AG04450 (cell line): ENCODE data around the gene ADAMTS3. TPM values are rescaled to one million over a fixed set of nuclear protein-coding genes. Genes with fewer than 3 reads are reported as not detected.

Source experiments
- CTCF ChIA-PET: fragments of 300-600, 350-600 bp; formaldehyde crosslinking; extraction: SDS; loops from one replicate; lab custom pipeline; 2022; ENCODE audit warnings: antibody characterized with exemption, inconsistent platforms; lab: Charles Lee
- POLR2A ChIA-PET: fragments of 350-600 bp; formaldehyde crosslinking; extraction: SDS; loops from one replicate; lab custom pipeline; 2021; ENCODE audit warnings: antibody characterized with exemption, inconsistent platforms; lab: Yijun Ruan, JAX
- DNase-seq: peaks from one replicate; pipeline ENCODE4 v3.0.0-alpha.2; 2011; ENCODE audit warnings: low read depth, low spot score
- H3K27ac ChIP-seq: one replicate; pipeline ENCODE4 v1.5.1; 2012; ENCODE audit warnings: low read depth, low read length, control low read depth
- H3K27me3 ChIP-seq: one replicate; pipeline ENCODE4 v1.6.0; 2012; ENCODE audit warnings: low read length; ENCODE audit not compliant: control insufficient read depth, insufficient read depth
- H3K4me3 ChIP-seq: 2 replicates; pipeline ENCODE4 v1.5.1; 2011; ENCODE audit warnings: mild to moderate bottlenecking, low read depth, low read length, control low read depth
- H3K9me3 ChIP-seq: 2 replicates; pipeline ENCODE4 v1.5.1; 2012; ENCODE audit warnings: low read length; ENCODE audit not compliant: control insufficient read depth, insufficient read depth
- CTCF ChIP-seq: IDR thresholded peaks from 2 replicates; pipeline ENCODE4 v1.5.1; 2011; ENCODE audit warnings: low read depth, low read length, control low read depth, inconsistent platforms
- polyA plus RNA-seq: library from polyadenylated mRNA; depleted of rRNA; stranded (reverse); fragments of >200 nt; gene quantifications from 2 replicates; pipeline ENCODE4 v1.2.3, GENCODE V29; 2011

Gene ADAMTS3
- polyA plus RNA-seq, 1 experiment = 0.77 TPM

GRCh38 chr4:72405417-72405816, 163.6 kb downstream of the ADAMTS3 start:
- no peak for TF ChIP-seq CTCF
- no peaks in the 10 kb centered on the region for H3K27me3 ChIP-seq
- ChIA-PET POLR2A (no interaction called here), CTCF (no interaction called here)
- no peak overlapping the region for H3K4me3 ChIP-seq
- H3K27ac ChIP-seq = no peak overlapping the region
- no peak for DNase-seq
- no peaks in the 10 kb centered on the region for H3K9me3 ChIP-seq

- ChIA-PET CTCF (no interaction called here), POLR2A (interaction anchor here (0.7 kb wide), 1 partner anchor 16 kb away, joined by 3 read pairs; no protein-coding TSS in a partner anchor)
- no peaks in the 10 kb centered on the region for H3K27me3 ChIP-seq
- TF ChIP-seq CTCF = no peak
- H3K27ac ChIP-seq = no peak overlapping the region
- no peak overlapping the region for H3K4me3 ChIP-seq
- no peaks in the 10 kb centered on the region for H3K9me3 ChIP-seq
- no peak for DNase-seq
Measured at GRCh38 chr4:72397314-72397713, 171.7 kb downstream of the ADAMTS3 start.

GRCh38 chr4:72394012-72394663, 174.9 kb downstream of the ADAMTS3 start:
- Histone ChIP-seq H3K27ac (no peak overlapping the region), H3K4me3 (no peak overlapping the region), H3K9me3 (no peaks in the 10 kb centered on the region), H3K27me3 (no peaks in the 10 kb centered on the region)
- CTCF ChIA-PET = no interaction called here
- no peak for DNase-seq
- no peak for TF ChIP-seq CTCF
- POLR2A ChIA-PET = no interaction called here

GRCh38 chr4:72391281-72391680, 177.7 kb downstream of the ADAMTS3 start:
- Histone ChIP-seq H3K27ac (no peak overlapping the region), H3K4me3 (no peak overlapping the region), H3K27me3 (no peaks in the 10 kb centered on the region), H3K9me3 (no peaks in the 10 kb centered on the region)
- DNase-seq = no peak
- POLR2A ChIA-PET = no interaction called here
- TF ChIP-seq CTCF = no peak
- CTCF ChIA-PET = no interaction called here

- POLR2A ChIA-PET = no interaction called here
- H3K27me3 ChIP-seq = no peaks in the 10 kb centered on the region
- CTCF ChIA-PET = interaction anchor here (1.8 kb wide), 1 partner anchor 64 kb away, joined by 10 read pairs; no protein-coding TSS in a partner anchor
- TF ChIP-seq CTCF = no peak
- H3K4me3 ChIP-seq = no peak overlapping the region
- H3K9me3 ChIP-seq = no peaks in the 10 kb centered on the region
- no peak overlapping the region for H3K27ac ChIP-seq
- no peak for DNase-seq
Measured at GRCh38 chr4:72390409-72390808, 178.6 kb downstream of the ADAMTS3 start.
